ENCODE results near the gene RAD9B. TPM values are rescaled to one million over a fixed set of nuclear protein-coding genes. Genes with fewer than 3 reads are reported as not detected.

Gene RAD9B
- total and polyA plus RNA-seq, 9 of the 15 experiments (the other 6 are each of a cell fraction or from before 2014, with no cell fraction given): 0.05 to 0.83 (median 0.32) TPM

DNA sequence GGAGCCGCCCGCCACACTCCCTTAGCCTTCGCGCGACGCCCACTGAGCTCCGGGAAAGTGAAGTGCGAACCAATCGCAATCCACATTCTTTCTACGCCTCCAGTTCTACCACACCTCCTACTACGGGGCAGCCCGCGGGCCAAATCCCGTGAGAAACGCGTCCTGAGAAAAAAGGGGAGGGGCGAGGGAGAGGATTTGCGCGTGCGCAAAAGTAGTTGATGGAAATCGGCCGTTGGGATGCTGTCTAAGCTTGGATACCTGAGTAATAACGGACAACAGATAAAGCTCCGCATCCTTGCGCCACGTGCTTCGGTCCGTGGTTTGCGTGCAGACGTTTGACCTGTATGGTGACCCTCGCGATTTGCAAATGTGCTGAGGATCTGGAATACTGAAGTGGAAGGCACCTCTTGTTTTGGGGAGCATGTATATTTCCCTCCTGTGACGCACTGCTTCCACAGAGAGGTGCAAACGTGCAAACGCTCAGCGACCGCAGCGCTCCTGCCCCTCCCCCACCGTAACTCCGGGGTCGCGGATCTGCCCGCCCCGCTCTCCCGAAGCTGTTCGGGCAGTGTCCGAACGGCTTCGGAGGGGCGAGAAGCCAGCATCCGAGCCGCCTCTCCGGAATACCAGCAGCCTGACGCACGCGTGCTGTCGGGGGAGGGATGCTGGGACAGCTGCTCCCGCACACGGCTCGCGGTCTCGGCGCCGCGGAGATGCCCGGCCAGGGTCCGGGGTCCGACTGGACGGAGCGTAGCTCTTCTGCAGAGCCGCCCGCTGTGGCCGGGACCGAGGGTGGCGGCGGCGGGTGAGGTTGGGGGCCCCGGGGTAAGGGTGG is 33.7 kb upstream of the RAD9B start, which contains the start of the genes FAM216A and GPN3 (continued):
- TF ChIP-seq, protein P1, sequence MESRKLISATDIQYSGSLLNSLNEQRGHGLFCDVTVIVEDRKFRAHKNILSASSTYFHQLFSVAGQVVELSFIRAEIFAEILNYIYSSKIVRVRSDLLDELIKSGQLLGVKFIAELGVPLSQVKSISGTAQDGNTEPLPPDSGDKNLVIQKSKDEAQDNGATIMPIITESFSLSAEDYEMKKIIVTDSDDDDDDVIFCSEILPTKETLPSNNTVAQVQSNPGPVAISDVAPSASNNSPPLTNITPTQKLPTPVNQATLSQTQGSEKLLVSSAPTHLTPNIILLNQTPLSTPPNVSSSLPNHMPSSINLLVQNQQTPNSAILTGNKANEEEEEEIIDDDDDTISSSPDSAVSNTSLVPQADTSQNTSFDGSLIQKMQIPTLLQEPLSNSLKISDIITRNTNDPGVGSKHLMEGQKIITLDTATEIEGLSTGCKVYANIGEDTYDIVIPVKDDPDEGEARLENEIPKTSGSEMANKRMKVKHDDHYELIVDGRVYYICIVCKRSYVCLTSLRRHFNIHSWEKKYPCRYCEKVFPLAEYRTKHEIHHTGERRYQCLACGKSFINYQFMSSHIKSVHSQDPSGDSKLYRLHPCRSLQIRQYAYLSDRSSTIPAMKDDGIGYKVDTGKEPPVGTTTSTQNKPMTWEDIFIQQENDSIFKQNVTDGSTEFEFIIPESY (CRISPR knock-in tag; IDR thresholded peaks at IDR 0.05): peak; percentile 34; the same call in 1 of the 2 replicates
- TF ChIP-seq PPARD (CRISPR knock-in tag; IDR thresholded peaks at IDR 0.05) (no peak), CEBPG (CRISPR knock-in tag; IDR thresholded peaks at IDR 0.05) (0 out of 2 replicates have a peak, but pooled peaks have one; percentile 58), CEBPG (tag; conservative IDR thresholded peaks at IDR 0.05 in 1 of 2, IDR thresholded peaks at IDR 0.05 in 1 of 2) (no peak), SMAD1 (IDR thresholded peaks at IDR 0.05; ENCODE audit: low read depth, low read length, partially characterized antibody) (peak; percentile 50), ZNF212 (CRISPR knock-in tag; IDR thresholded peaks at IDR 0.05) (no peak), NEUROD1 (IDR thresholded peaks at IDR 0.05; ENCODE audit: borderline replicate concordance, low read depth, low read length, partially characterized antibody) (peak; percentile 93), NCOA6 (IDR thresholded peaks at IDR 0.05) (peak; percentile 63), ZFP36 (IDR thresholded peaks at IDR 0.05; ENCODE audit: low read depth, low read length, partially characterized antibody) (no peak), SRSF3 (IDR thresholded peaks at IDR 0.05; ENCODE audit: insufficient read depth, low read length) (no peak), ZBTB7A (IDR thresholded peaks at IDR 0.05; ENCODE audit: borderline replicate concordance, control insufficient read depth, low read depth, low read length) (peak; percentile 25; the same call in 1 of the 2 replicates), ZNF699 (CRISPR knock-in tag; IDR thresholded peaks at IDR 0.05; ENCODE audit: insufficient replicate concordance) (no peak), SMARCB1 (IDR thresholded peaks at IDR 0.05; ENCODE audit: insufficient read length, low read depth) (no peak), ZFP1 (CRISPR knock-in tag; IDR thresholded peaks at IDR 0.05) (no peak), GABPA (tag; conservative IDR thresholded peaks at IDR 0.05; ENCODE audit: low read depth) (no peak), ZFX (CRISPR knock-in tag; IDR thresholded peaks at IDR 0.05) (no peak), EWSR1 (IDR thresholded peaks at IDR 0.05; ENCODE audit: borderline replicate concordance, low read depth, partially characterized antibody) (no peak), ATF1 (CRISPR knock-in tag; IDR thresholded peaks at IDR 0.05) (no peak), ATF1 (tag; IDR thresholded peaks at IDR 0.05) (peak; percentile 89), ZNF121 (CRISPR knock-in tag; conservative IDR thresholded peaks at IDR 0.05) (no peak), RAD51 (IDR thresholded peaks at IDR 0.05; ENCODE audit: borderline replicate concordance, low read depth) (peak; percentile 34; the same call in 1 of the 2 replicates), ZBTB1 (CRISPR knock-in tag; IDR thresholded peaks at IDR 0.05; ENCODE audit: borderline replicate concordance, low read depth) (peak; percentile 67; the same call in 1 of the 2 replicates), LCOR (CRISPR knock-in tag; IDR thresholded peaks at IDR 0.05) (peak; percentile 79; the same call in 1 of the 2 replicates)
- TF ChIP-seq, protein P2, sequence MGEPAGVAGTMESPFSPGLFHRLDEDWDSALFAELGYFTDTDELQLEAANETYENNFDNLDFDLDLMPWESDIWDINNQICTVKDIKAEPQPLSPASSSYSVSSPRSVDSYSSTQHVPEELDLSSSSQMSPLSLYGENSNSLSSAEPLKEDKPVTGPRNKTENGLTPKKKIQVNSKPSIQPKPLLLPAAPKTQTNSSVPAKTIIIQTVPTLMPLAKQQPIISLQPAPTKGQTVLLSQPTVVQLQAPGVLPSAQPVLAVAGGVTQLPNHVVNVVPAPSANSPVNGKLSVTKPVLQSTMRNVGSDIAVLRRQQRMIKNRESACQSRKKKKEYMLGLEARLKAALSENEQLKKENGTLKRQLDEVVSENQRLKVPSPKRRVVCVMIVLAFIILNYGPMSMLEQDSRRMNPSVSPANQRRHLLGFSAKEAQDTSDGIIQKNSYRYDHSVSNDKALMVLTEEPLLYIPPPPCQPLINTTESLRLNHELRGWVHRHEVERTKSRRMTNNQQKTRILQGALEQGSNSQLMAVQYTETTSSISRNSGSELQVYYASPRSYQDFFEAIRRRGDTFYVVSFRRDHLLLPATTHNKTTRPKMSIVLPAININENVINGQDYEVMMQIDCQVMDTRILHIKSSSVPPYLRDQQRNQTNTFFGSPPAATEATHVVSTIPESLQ (CRISPR knock-in tag; IDR thresholded peaks at IDR 0.05): peak; percentile 74; the same call in 1 of the 2 replicates

All from K562 (cell line).